HL-60 (cell line): ENCODE results near the gene CYP4A22.

Experiments used
- DNase-seq, 2 experiments: peaks; one replicate each; pipeline ENCODE4 v3.0.0-alpha.2; 2010 to 2020; ENCODE audit warnings: low read depth in 1 of 2, low spot score in 1 of 2
- H3K27ac ChIP-seq: fragments of 250-450 bp; sonication (Bioruptor Pico); replicated peaks from 2 replicates; pipeline ENCODE4 v1.5.1; 2020; ENCODE audit warnings: mild to moderate bottlenecking, moderate library complexity
- H3K27me3 ChIP-seq: fragments of 250-450 bp; sonication (Bioruptor Pico); 2 replicates; pipeline ENCODE4 v1.5.1; 2021; ENCODE audit warnings: mild to moderate bottlenecking, moderate library complexity; ENCODE audit not compliant: insufficient read depth, poor library complexity, severe bottlenecking
- H3K4me3 ChIP-seq: replicated peaks from 2 replicates; pipeline ENCODE4 v1.5.1; 2011; ENCODE audit warnings: mild to moderate bottlenecking, control low read depth, low read length; ENCODE audit not compliant: insufficient read depth
- CTCF ChIP-seq: IDR thresholded peaks from one replicate; pipeline ENCODE4 v1.5.1; 2011; ENCODE audit warnings: low read length, control low read depth, inconsistent platforms; ENCODE audit not compliant: insufficient read depth
- GABPA ChIP-seq: IDR thresholded peaks from 2 replicates; pipeline ENCODE4 v1.6.1; 2012; ENCODE audit warnings: low read depth
- POLR2AphosphoS5 ChIP-seq: IDR thresholded peaks from 2 replicates; pipeline ENCODE4 v1.6.1; 2012; ENCODE audit warnings: low read depth
- REST ChIP-seq: IDR thresholded peaks from 2 replicates; pipeline ENCODE4 v1.6.1; 2012; ENCODE audit warnings: low read depth; ENCODE audit not compliant: insufficient replicate concordance
- SPI1 ChIP-seq: IDR thresholded peaks from 2 replicates; pipeline ENCODE4 v1.6.1; 2012; ENCODE audit warnings: low read depth, mild to moderate bottlenecking, borderline replicate concordance

The CYP4A22 gene

GRCh38 chr1:47160716-47161115, 23.5 kb downstream of the CYP4A22 start:
- no peak overlapping the region for H3K27ac ChIP-seq
- no peak for DNase-seq
- H3K4me3 ChIP-seq = no peak overlapping the region
- no peaks in the 10 kb centered on the region for H3K27me3 ChIP-seq
- no peak for TF ChIP-seq REST
- TF ChIP-seq POLR2AphosphoS5 = no peak
- TF ChIP-seq GABPA = no peak
- no peak for TF ChIP-seq CTCF

GRCh38 chr1:47161298-47162040, 24.2 kb downstream of the CYP4A22 start:
- no peak for DNase-seq
- Histone ChIP-seq H3K4me3 (no peak overlapping the region), H3K27me3 (no peaks in the 10 kb centered on the region), H3K27ac (no peak overlapping the region)
- TF ChIP-seq SPI1 (no peak), CTCF (no peak), REST (no peak), POLR2AphosphoS5 (no peak), GABPA (no peak)

- Histone ChIP-seq H3K27ac (no peak overlapping the region), H3K4me3 (no peak overlapping the region), H3K27me3 (no peaks in the 10 kb centered on the region)
- DNase-seq = no peak
- TF ChIP-seq POLR2AphosphoS5 (no peak), SPI1 (no peak), GABPA (no peak), CTCF (no peak), REST (no peak)
Measured at GRCh38 chr1:47164552-47164951, 27.3 kb downstream of the CYP4A22 start.
